ENCODE results near the gene LRRC8C. TPM values are rescaled to one million over a fixed set of nuclear protein-coding genes. Genes with fewer than 3 reads are reported as not detected.

LRRC8C gene
- total RNA-seq, 1 experiment from 2014 or later: 3.5 TPM

- no peaks in the 10 kb centered on the region for H3K9me3 Mint-ChIP-seq (ENCODE audit: low read depth, unreplicated experiment)
- no peak overlapping the region for H3K27ac Mint-ChIP-seq (ENCODE audit: unreplicated experiment)
- peaks cover 24% of the 10 kb centered on the region for H3K4me1 Mint-ChIP-seq (ENCODE audit: low read depth, unreplicated experiment)
- no TSS peak for BruUV-seq (replicated peaks)
- no peak overlapping the region for H3K4me3 Mint-ChIP-seq (ENCODE audit: low read depth, unreplicated experiment)
- intact Hi-C loops (cut with micrococcal nuclease; ENCODE audit: unreplicated experiment): no loop called here
- H3K27me3 Mint-ChIP-seq (ENCODE audit: unreplicated experiment): no peaks in the 10 kb centered on the region
- CTCF ChIA-PET: no interaction called here
- no peak for DNase-seq
- peaks cover 5% of the 10 kb centered on the region for H3K36me3 Mint-ChIP-seq (ENCODE audit: insufficient read depth, unreplicated experiment)
- no peak for TF ChIP-seq CTCF (IDR thresholded peaks at IDR 0.05; ENCODE audit: unreplicated experiment)
Observed at GRCh38 chr1:89600451-89601224, 32.3 kb upstream of the LRRC8C start.

- no peak for DNase-seq
- Mint-ChIP-seq H3K4me3 (ENCODE audit: low read depth, unreplicated experiment) (no peak overlapping the region), H3K4me1 (ENCODE audit: low read depth, unreplicated experiment) (peaks cover 32% of the 10 kb centered on the region), H3K9me3 (ENCODE audit: low read depth, unreplicated experiment) (no peaks in the 10 kb centered on the region), H3K36me3 (ENCODE audit: insufficient read depth, unreplicated experiment) (no peaks in the 10 kb centered on the region), H3K27ac (ENCODE audit: unreplicated experiment) (no peak overlapping the region), H3K27me3 (ENCODE audit: unreplicated experiment) (no peaks in the 10 kb centered on the region)
- no TSS peak for BruUV-seq (replicated peaks)
- CTCF ChIA-PET: interaction anchor here (0.7 kb wide), 1 partner anchor 1802 kb away, joined by 4 read pairs; no protein-coding TSS in a partner anchor
- intact Hi-C loops (cut with micrococcal nuclease; ENCODE audit: unreplicated experiment): no loop called here
- TF ChIP-seq CTCF (IDR thresholded peaks at IDR 0.05; ENCODE audit: unreplicated experiment): no peak
Observed at GRCh38 chr1:89602871-89603404, 30.0 kb upstream of the LRRC8C start.

- TF ChIP-seq CTCF (IDR thresholded peaks at IDR 0.05; ENCODE audit: unreplicated experiment): no peak
- H3K27me3 Mint-ChIP-seq (ENCODE audit: unreplicated experiment): no peaks in the 10 kb centered on the region
- CTCF ChIA-PET: no interaction called here
- no peak for DNase-seq
- H3K36me3 Mint-ChIP-seq (ENCODE audit: insufficient read depth, unreplicated experiment): no peaks in the 10 kb centered on the region
- peaks cover 30% of the 10 kb centered on the region for H3K4me1 Mint-ChIP-seq (ENCODE audit: low read depth, unreplicated experiment)
- no peak overlapping the region for H3K4me3 Mint-ChIP-seq (ENCODE audit: low read depth, unreplicated experiment)
- intact Hi-C loops (cut with micrococcal nuclease; ENCODE audit: unreplicated experiment): no loop called here
- no peak overlapping the region for H3K27ac Mint-ChIP-seq (ENCODE audit: unreplicated experiment)
- no peaks in the 10 kb centered on the region for H3K9me3 Mint-ChIP-seq (ENCODE audit: low read depth, unreplicated experiment)
- BruUV-seq (replicated peaks): no TSS peak
Observed at GRCh38 chr1:89603651-89604413, 29.1 kb upstream of the LRRC8C start.

- CTCF ChIA-PET: no interaction called here
- H3K36me3 Mint-ChIP-seq (ENCODE audit: insufficient read depth, unreplicated experiment): no peaks in the 10 kb centered on the region
- no peak for DNase-seq
- H3K4me3 Mint-ChIP-seq (ENCODE audit: low read depth, unreplicated experiment): no peak overlapping the region
- no peak overlapping the region for H3K27ac Mint-ChIP-seq (ENCODE audit: unreplicated experiment)
- H3K9me3 Mint-ChIP-seq (ENCODE audit: low read depth, unreplicated experiment): no peaks in the 10 kb centered on the region
- no peak for TF ChIP-seq CTCF (IDR thresholded peaks at IDR 0.05; ENCODE audit: unreplicated experiment)
- intact Hi-C loops (cut with micrococcal nuclease; ENCODE audit: unreplicated experiment): no loop called here
- no peaks in the 10 kb centered on the region for H3K27me3 Mint-ChIP-seq (ENCODE audit: unreplicated experiment)
- H3K4me1 Mint-ChIP-seq (ENCODE audit: low read depth, unreplicated experiment): peaks cover 24% of the 10 kb centered on the region
- BruUV-seq (replicated peaks): no TSS peak
Observed at GRCh38 chr1:89604414-89604735, 28.5 kb upstream of the LRRC8C start.

Data from Calu3 (cell line).